Stimulated activated CD8-positive, alpha-beta memory T cell treated with anti-CD3 and anti-CD28 coated beads, Interleukin-4, amount 100 ng/mL, for 24 hours (primary cell): ENCODE data around the gene C3orf70.
"Not testable (repeated sequence)": the region's sequence is repeated elsewhere in the genome, so short reads cannot be mapped to it uniquely, and the experiment has no call there.

Experiments
- DNase-seq: peaks from one replicate; pipeline ENCODE4 v3.0.0-alpha.2; 2020; ENCODE audit warnings: low read depth

The C3orf70 gene

GRCh38 chr3:185151101-185151963 is 1.5 kb downstream of the C3orf70 start:
- no peak for DNase-seq

GRCh38 chr3:185150561-185150960 is 2.3 kb downstream of the C3orf70 start:
- no peak for DNase-seq

- DNase-seq: no peak
Measured at GRCh38 chr3:185149591-185149990, 3.3 kb downstream of the C3orf70 start.

GRCh38 chr3:185145511-185145910 is 7.3 kb downstream of the C3orf70 start:
- no peak for DNase-seq

- DNase-seq: no peak
Measured at GRCh38 chr3:185144784-185145183, 8.1 kb downstream of the C3orf70 start.

- DNase-seq: no peak
Measured at GRCh38 chr3:185137821-185138220, 15.0 kb downstream of the C3orf70 start.

- DNase-seq: no peak
Measured at GRCh38 chr3:185134509-185134908, 18.4 kb downstream of the C3orf70 start.

GRCh38 chr3:185131602-185132256 is 21.1 kb downstream of the C3orf70 start:
- no peak for DNase-seq

- DNase-seq: no peak
Measured at GRCh38 chr3:185129083-185129482, 23.8 kb downstream of the C3orf70 start.

- no peak for DNase-seq
Measured at GRCh38 chr3:185126201-185126600, 26.7 kb downstream of the C3orf70 start.

- no peak for DNase-seq
Measured at GRCh38 chr3:185120126-185120525, 32.7 kb downstream of the C3orf70 start.

- DNase-seq: no peak
Measured at GRCh38 chr3:185115371-185115770, 37.5 kb downstream of the C3orf70 start.

- no peak for DNase-seq
Measured at GRCh38 chr3:185114756-185115155, 38.1 kb downstream of the C3orf70 start.

GRCh38 chr3:185112186-185112585 is 40.7 kb downstream of the C3orf70 start:
- no peak for DNase-seq

- not testable (repeated sequence) for DNase-seq
Measured at GRCh38 chr3:185109012-185109411, 43.8 kb downstream of the C3orf70 start.

GRCh38 chr3:185106256-185106890 is 46.5 kb downstream of the C3orf70 start:
- not testable (repeated sequence) for DNase-seq

- no peak for DNase-seq
Measured at GRCh38 chr3:185103359-185104127, 49.3 kb downstream of the C3orf70 start.

- DNase-seq: no peak
Measured at GRCh38 chr3:185094697-185095096, 58.2 kb downstream of the C3orf70 start.

GRCh38 chr3:185093116-185093515 is 59.7 kb downstream of the C3orf70 start:
- no peak for DNase-seq

- no peak for DNase-seq
Measured at GRCh38 chr3:185090811-185091210, 62.0 kb downstream of the C3orf70 start.

GRCh38 chr3:185089751-185090150 is 63.1 kb downstream of the C3orf70 start:
- no peak for DNase-seq

GRCh38 chr3:185089343-185089742 is 63.5 kb downstream of the C3orf70 start:
- no peak for DNase-seq
